Tibial nerve (tissue), 4 donors: ENCODE data around the gene WSB1.
A peak's percentile ranks its signal among the peaks of the same experiment; 100 is the strongest.

Experiments
- EP300 ChIP-seq, 2 donors: sonication (generic); formaldehyde crosslinking; IDR thresholded peaks; one replicate each; pipeline ENCODE4 v1.6.1; 2017; ENCODE audit warnings: antibody characterized with exemption in 2 of 2, mild to moderate bottlenecking in 1 of 2
- POLR2A ChIP-seq, 2 donors: fragments of 450-650 bp; IDR thresholded peaks; one replicate each; pipeline ENCODE4 v1.6.1; 2017; ENCODE audit warnings: antibody characterized with exemption in 2 of 2, mild to moderate bottlenecking in 2 of 2, moderate library complexity in 2 of 2
- TF ChIP-seq, protein P1 (sequence below), 5 experiments: fragments of 200-600 bp in 3 of 5; fragments of 450-650 bp in 2 of 5; sonication (generic) in 3 of 5; IDR thresholded peaks; one replicate each; pipeline ENCODE4 v1.5.1; 2016 to 2019; ENCODE audit warnings: antibody characterized with exemption in 5 of 5, mild to moderate bottlenecking in 3 of 5, moderate library complexity in 2 of 5

DNA sequence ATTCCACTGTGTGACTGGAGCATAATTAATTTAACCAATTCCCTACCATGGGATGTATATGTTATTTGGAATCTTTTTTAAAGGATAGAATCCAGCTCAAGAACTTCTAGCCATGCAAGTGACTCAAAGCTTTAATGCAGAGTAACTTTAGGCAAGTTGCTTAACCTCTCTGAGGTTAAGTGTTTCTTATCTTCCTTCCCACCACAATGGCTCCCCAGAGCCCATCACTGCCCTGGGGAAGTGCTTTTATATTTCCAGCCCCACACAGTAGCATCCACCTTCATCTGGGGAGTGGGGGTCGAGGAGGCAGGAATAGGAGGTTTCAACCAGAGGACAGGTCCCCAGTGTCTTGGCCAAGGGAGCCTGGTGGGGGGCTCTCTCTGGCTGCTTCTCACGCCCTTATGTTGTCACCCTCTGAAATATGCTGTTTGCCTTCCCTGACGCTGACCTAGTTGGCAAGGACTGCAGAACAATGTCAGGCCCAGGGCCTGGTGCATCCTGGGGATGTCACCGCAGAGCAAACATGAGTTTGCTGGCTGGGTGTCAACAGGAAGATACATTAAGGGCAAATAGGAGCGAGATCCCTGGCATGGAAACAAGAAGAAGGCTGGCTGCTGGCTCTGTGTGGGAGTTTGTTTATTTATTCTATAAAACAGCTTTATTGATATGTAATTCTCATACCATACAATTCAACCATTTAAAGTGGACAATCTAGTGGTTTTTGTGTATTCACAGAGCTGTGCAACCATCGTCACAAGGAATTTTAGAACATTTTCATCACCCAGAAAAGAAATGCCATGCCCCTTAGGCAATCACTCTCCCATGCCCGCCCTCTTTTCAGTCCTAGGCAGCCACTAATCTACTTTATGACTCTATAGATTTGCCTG is 46.6 kb upstream of the WSB1 start:
- TF ChIP-seq, protein P1, sequence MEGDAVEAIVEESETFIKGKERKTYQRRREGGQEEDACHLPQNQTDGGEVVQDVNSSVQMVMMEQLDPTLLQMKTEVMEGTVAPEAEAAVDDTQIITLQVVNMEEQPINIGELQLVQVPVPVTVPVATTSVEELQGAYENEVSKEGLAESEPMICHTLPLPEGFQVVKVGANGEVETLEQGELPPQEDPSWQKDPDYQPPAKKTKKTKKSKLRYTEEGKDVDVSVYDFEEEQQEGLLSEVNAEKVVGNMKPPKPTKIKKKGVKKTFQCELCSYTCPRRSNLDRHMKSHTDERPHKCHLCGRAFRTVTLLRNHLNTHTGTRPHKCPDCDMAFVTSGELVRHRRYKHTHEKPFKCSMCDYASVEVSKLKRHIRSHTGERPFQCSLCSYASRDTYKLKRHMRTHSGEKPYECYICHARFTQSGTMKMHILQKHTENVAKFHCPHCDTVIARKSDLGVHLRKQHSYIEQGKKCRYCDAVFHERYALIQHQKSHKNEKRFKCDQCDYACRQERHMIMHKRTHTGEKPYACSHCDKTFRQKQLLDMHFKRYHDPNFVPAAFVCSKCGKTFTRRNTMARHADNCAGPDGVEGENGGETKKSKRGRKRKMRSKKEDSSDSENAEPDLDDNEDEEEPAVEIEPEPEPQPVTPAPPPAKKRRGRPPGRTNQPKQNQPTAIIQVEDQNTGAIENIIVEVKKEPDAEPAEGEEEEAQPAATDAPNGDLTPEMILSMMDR (IDR thresholded peaks at IDR 0.05), result no peak
- TF ChIP-seq POLR2A (IDR thresholded peaks at IDR 0.05) (no peak), EP300 (IDR thresholded peaks at IDR 0.05) (peak; percentile 78 to 95)
